ENCODE results near the gene BARD1. TPM values are rescaled to one million over a fixed set of nuclear protein-coding genes. Genes with fewer than 3 reads are reported as not detected.

The BARD1 gene
- total RNA-seq (30.3 and 43.1 TPM in 2 replicates), polyA plus RNA-seq (5.1 and 8.8 TPM in 2 replicates), polyA minus RNA-seq (ENCODE audit: low replicate concordance) (8.7 and 20.5 TPM in 2 replicates)
- polyA plus RNA-seq (2012): 2.7 and 6.8 TPM in 2 replicates

DNA sequence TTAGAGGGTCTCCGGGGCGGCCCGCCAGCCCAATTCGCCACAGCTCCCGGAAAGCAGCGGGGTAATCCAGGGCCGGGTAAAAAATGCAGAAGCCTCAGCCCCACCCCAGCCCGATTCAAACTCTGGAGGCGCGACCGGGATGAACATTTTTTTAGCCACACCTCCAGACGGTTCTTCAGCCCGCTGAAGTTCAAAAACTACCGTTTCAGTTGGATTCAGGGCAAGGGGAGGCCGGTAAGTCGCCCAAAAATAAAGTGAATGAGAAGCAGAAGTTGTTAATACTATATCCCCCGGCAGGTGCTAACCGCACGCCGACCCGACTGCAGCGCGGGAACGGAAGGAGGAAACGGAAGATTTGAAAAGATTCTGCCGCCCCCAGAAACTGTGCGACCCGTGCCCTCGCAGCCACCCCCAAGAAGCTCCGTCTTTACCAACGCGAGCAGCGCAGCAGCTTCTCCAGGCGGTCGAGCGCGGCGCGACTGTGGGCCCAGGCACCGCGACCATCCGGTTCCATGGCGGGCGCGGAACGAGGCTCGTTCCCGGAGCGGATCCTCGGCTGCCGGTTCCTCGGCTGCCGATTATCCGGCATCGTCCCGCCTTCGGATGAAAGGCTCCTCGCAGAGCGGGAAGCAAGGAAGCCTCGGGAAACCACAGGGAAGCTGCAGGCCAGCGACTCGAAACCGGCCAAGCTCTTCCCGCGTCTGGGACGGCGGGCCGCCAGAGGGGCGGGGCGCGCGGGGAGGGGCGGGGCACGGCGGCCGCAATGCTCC lies at the start of gene BARD1:
Gene BARD1 (minus strand): TSS at position 703 of the 770 bp plus-strand sequence. CDS start 114 bp downstream, at position 589.
- peak within 1 kb of the TSS; percentile 93 for H2AFZ ChIP-seq (ENCODE audit: low read length)
- H4K20me1 ChIP-seq (ENCODE audit: control insufficient read depth, extremely low read depth, insufficient read depth, low read length): no peaks in the 10 kb centered on the region
- H3K9me3 ChIP-seq (ENCODE audit: control insufficient read depth, insufficient read depth, low read depth, low read length): no peaks in the 10 kb centered on the region
- H3K9ac ChIP-seq (ENCODE audit: insufficient read depth, low read length): peak within 1 kb of the TSS; percentile 71
- no peak for TF ChIP-seq CTCF (conservative IDR thresholded peaks at IDR 0.05 in 1 of 2, IDR thresholded peaks at IDR 0.05 in 1 of 2; ENCODE audit: low read depth in 1 of 2, low read length in 2 of 2)
- TF ChIP-seq EZH2 (IDR thresholded peaks at IDR 0.05; ENCODE audit: low read length, missing control alignments): no peak
- DNase-seq (ENCODE audit: low read depth in 2 of 2): peak; percentile 55 to 56
- peak within 1 kb of the TSS; percentile 88 to 95 (median 90) for H3K4me3 ChIP-seq (replicated peaks in 1 of 4; ENCODE audit: control extremely low read depth in 1 of 4, insufficient read depth in 1 of 4, low read depth in 3 of 4, low read length in 4 of 4)
- H3K4me1 ChIP-seq (ENCODE audit: control insufficient read depth, extremely low read depth, insufficient read depth, low read length): no peaks in the 10 kb centered on the region
- no peaks in the 10 kb centered on the region for H3K27me3 ChIP-seq (ENCODE audit: control insufficient read depth, insufficient read depth, low read length)
- no peaks in the 10 kb centered on the region for H3K36me3 ChIP-seq (ENCODE audit: control insufficient read depth, insufficient read depth, low read length)
- peak within 1 kb of the TSS; percentile 88 for H3K4me2 ChIP-seq (ENCODE audit: extremely low read depth, insufficient read depth, low read length)
- peak within 1 kb of the TSS; percentile 88 for H3K27ac ChIP-seq (ENCODE audit: insufficient read depth, low read length)
- H3K79me2 ChIP-seq (ENCODE audit: control insufficient read depth, insufficient read depth, low read length): peaks cover 40% of the 10 kb centered on the region

DNA sequence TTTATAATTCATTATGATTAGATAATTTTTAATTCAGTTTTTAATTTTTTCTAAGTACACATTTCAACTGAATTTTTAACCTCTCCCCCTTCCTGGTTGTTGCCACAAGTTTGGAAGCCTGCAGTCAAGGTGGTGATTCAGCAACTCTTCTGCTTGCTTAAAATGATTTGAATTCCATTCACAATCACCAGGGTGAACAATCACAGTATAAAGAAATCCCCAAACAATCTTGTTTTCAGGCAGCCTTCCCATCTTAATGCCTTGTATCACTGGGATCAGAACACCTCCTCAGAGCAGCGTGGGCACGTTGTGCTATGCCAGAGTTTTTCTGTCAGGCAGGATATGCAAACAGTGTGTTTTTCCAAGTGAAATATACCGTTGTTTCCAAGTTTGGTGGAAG lies 46.7 kb upstream of the BARD1 start:
- no peaks in the 10 kb centered on the region for H3K79me2 ChIP-seq (ENCODE audit: control insufficient read depth, insufficient read depth, low read length)
- H3K36me3 ChIP-seq (ENCODE audit: control insufficient read depth, insufficient read depth, low read length): no peaks in the 10 kb centered on the region
- H3K27me3 ChIP-seq (ENCODE audit: control insufficient read depth, insufficient read depth, low read length): no peaks in the 10 kb centered on the region
- H3K9ac ChIP-seq (ENCODE audit: insufficient read depth, low read length): no peak overlapping the region
- H3K4me3 ChIP-seq (replicated peaks in 1 of 4; ENCODE audit: control extremely low read depth in 1 of 4, insufficient read depth in 1 of 4, low read depth in 3 of 4, low read length in 4 of 4): no peak overlapping the region
- H4K20me1 ChIP-seq (ENCODE audit: control insufficient read depth, extremely low read depth, insufficient read depth, low read length): no peaks in the 10 kb centered on the region
- no peaks in the 10 kb centered on the region for H3K4me1 ChIP-seq (ENCODE audit: control insufficient read depth, extremely low read depth, insufficient read depth, low read length)
- TF ChIP-seq EZH2 (IDR thresholded peaks at IDR 0.05; ENCODE audit: low read length, missing control alignments) (no peak), CTCF (conservative IDR thresholded peaks at IDR 0.05 in 1 of 2, IDR thresholded peaks at IDR 0.05 in 1 of 2; ENCODE audit: low read depth in 1 of 2, low read length in 2 of 2) (no peak)
- no peak overlapping the region for H3K27ac ChIP-seq (ENCODE audit: insufficient read depth, low read length)
- no peaks in the 10 kb centered on the region for H3K9me3 ChIP-seq (ENCODE audit: control insufficient read depth, insufficient read depth, low read depth, low read length)
- no peak overlapping the region for H2AFZ ChIP-seq (ENCODE audit: low read length)
- H3K4me2 ChIP-seq (ENCODE audit: extremely low read depth, insufficient read depth, low read length): no peak overlapping the region
- DNase-seq (ENCODE audit: low read depth in 2 of 2): peak in 1 of 2 donors; percentile 76

DNA sequence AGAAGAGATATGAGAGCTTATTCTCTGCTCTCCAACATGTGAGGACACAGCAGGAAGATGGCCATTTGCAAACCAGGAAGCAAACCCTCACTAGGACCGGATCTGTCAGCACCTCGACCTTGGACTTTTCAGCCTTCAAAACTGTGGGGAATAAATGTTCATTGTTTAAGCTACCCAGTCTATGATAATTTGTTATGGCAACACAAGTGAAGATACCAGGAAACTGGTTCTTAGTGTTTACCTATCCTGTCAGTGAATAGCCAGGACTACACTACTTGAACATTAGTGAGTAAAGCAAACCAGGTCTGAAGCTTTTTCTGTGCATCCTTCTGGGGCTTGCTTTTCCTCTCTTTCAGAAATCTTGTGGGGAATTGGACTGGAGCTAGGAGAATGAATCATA lies 44.4 kb upstream of the BARD1 start:
- no peak for DNase-seq (ENCODE audit: low read depth in 2 of 2)
- H4K20me1 ChIP-seq (ENCODE audit: control insufficient read depth, extremely low read depth, insufficient read depth, low read length): no peaks in the 10 kb centered on the region
- H2AFZ ChIP-seq (ENCODE audit: low read length): no peak overlapping the region
- no peaks in the 10 kb centered on the region for H3K4me1 ChIP-seq (ENCODE audit: control insufficient read depth, extremely low read depth, insufficient read depth, low read length)
- no peaks in the 10 kb centered on the region for H3K9me3 ChIP-seq (ENCODE audit: control insufficient read depth, insufficient read depth, low read depth, low read length)
- no peaks in the 10 kb centered on the region for H3K36me3 ChIP-seq (ENCODE audit: control insufficient read depth, insufficient read depth, low read length)
- no peak for TF ChIP-seq CTCF (conservative IDR thresholded peaks at IDR 0.05 in 1 of 2, IDR thresholded peaks at IDR 0.05 in 1 of 2; ENCODE audit: low read depth in 1 of 2, low read length in 2 of 2)
- no peak for TF ChIP-seq EZH2 (IDR thresholded peaks at IDR 0.05; ENCODE audit: low read length, missing control alignments)
- no peaks in the 10 kb centered on the region for H3K79me2 ChIP-seq (ENCODE audit: control insufficient read depth, insufficient read depth, low read length)
- no peak overlapping the region for H3K27ac ChIP-seq (ENCODE audit: insufficient read depth, low read length)
- no peak overlapping the region for H3K9ac ChIP-seq (ENCODE audit: insufficient read depth, low read length)
- H3K4me2 ChIP-seq (ENCODE audit: extremely low read depth, insufficient read depth, low read length): no peak overlapping the region
- H3K4me3 ChIP-seq (replicated peaks in 1 of 4; ENCODE audit: control extremely low read depth in 1 of 4, insufficient read depth in 1 of 4, low read depth in 3 of 4, low read length in 4 of 4): no peak overlapping the region
- no peaks in the 10 kb centered on the region for H3K27me3 ChIP-seq (ENCODE audit: control insufficient read depth, insufficient read depth, low read length)

Measured in fibroblast of lung (primary cell).